HL-60/S4 treated with phorbol 12-myristate 13-acetate at 8.2 ng/mL for 4 days and 3 days (cell line): ENCODE results near the gene ASPHD2.
"Not testable (repeated sequence)": the region's sequence is repeated elsewhere in the genome, so short reads cannot be mapped to it uniquely, and the experiment has no call there.

ENCODE experiments used
- in situ Hi-C: fragments of 300-500 bp; cut with MboI; formaldehyde crosslinking; loops from 2 replicates; pipeline ENCODE4 v1.15.0; 2022; ENCODE audit warnings: low sequenced_read_pairs

The ASPHD2 gene, protein sequence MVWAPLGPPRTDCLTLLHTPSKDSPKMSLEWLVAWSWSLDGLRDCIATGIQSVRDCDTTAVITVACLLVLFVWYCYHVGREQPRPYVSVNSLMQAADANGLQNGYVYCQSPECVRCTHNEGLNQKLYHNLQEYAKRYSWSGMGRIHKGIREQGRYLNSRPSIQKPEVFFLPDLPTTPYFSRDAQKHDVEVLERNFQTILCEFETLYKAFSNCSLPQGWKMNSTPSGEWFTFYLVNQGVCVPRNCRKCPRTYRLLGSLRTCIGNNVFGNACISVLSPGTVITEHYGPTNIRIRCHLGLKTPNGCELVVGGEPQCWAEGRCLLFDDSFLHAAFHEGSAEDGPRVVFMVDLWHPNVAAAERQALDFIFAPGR

DNA sequence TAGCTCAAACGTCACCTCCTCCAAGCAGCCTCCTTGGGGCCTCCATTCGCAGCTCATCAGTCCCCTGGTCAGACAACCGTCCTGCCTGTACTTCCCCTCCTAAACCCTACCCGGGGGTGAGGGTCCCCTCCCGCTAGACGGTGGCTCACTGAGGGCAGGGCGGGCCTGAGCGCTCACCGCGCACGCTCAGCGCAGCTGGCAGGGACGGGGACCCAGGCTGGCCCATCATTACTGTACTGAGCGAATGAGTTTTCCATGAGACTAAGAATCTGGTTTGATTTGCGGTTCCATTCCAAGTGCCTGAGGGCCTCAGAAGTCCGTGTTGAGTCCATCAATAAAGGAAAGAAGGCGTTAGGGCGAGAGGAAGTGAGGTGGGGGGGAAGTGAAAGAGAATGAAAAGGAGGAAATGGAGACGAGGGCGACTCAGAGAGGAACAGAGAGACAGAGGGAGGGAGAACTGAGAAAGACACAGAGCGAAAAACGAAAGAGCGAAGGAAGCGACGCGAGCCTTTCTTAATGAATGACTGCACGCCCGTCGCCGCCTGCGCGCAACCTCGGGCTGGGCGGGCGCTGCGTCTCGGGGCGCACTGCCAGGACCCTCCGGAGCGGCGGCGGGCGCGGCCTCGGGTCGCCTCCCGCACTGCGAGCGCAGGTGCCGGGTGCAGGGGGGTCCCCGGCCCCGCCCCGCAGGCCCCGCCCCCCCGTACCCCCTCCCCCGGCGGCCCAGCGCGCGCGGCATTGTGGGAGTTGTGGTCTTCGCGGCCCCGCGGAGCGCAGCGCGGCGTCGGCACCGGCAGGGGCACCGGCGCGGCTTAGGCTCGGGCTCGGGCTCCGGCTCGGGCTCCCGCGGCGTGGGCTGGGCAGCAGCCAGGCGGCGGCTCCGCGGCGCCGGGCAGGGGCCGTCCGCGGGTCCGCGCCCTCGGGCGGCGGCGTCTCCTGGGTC, at the start of gene ASPHD2:
ASPHD2 (plus strand) TSS at position 746 of the 943 bp plus-strand sequence. CDS start 4,356 bp downstream, outside the sequence.
- in situ Hi-C loops: no loop called here

DNA sequence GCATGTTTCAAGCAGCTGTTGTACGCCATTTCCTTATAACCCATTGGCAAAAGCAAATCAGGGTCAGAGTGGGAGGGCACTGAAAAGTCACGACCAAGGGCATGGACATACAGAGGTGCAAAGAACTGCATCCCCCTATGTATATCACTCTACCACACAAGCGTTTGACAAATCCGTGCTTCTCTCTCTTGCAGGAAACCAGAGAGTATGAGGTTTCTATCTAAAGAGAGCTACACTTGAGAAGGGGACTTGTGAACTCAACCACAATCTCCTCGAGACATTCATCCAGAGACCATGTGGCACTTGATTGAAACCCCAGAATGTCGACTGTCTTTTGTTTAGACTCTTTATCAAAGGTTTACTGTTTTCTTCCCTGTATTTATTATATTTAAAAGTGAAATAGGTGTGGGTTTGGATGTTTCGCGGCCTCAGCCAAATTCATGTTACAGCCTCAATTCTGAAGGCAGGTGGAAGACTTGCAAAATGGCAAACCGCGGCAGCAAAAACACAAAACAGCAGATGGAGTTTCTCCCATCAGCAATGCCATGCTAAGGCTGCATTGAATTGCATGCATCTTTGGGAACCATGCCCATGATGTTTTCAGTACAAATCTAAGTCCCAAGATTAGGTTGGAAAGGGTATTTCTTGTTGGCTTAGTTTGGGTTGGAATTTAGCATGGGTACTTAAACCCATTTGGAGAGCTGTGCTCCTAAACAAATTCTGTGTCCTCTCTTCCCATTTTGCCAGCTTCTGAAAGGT, 48.8 kb upstream of the ASPHD2 start:
- in situ Hi-C loops: no loop called here

DNA sequence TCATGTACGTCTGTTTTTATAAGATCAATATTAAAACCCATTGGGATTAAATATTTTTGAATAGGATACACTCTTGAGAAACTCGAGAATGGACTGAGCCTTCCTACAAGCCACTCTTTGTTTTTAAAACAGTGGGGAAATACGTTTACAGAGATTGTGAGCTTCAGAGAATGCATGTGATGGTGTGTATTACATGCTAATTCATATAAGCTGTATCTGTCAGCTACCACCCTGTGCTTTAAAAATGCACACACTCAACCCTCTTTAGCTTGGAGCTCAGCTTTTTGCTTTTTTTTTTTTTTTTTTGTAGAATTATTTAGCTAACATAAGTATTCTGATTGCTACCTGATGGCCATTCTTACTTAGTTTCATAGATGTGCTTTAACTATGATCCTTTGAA, 46.3 kb upstream of the ASPHD2 start:
- in situ Hi-C loops: no loop called here

DNA sequence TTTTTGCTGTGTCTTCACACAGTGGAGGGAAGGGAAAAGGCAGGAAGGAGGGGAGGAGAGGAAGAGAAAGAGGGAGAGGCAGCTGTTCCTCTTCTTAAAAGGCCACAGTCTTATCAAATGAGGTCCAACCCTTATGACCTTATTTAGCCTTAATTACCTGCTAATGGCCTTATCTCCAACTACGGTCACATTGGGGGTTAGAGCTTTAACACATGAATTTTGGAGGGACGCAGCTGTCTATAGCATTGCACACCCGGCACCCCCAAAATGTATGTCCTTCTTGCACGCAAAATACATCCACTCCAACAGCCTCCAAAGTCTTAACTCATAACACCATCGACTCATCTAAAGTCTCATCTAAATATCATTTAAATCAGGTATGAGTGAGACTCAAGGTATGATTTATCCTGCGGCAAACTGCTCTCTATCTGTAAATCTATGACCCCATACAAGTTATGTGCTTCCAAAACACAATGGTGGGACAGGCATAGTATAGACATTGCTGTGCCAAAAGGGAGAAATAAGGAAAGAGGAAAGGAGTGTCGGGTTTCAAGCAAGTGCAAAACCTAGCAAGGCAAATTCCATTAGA, 45.0 kb upstream of the ASPHD2 start:
- in situ Hi-C loops: no loop called here

DNA sequence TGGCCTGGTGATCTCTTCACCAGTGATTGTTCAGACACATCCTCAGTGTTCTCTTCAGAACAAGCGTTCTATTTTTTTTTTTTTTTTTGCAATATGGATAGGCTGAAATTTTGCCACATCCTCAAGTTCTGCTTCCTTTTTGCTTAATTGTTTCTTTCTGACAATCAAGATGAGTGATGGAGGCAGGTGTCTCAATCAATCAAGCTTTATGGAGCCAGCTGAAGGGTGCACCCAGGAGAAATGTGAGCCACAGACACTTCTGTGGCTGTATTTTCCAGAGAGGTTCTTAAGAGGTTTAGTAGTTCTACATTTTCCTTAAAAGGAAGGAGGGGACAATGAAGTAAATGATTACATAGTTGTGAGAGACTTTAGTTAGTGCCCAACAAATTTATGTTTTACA, 43.9 kb upstream of the ASPHD2 start:
- in situ Hi-C loops: no loop called here

DNA sequence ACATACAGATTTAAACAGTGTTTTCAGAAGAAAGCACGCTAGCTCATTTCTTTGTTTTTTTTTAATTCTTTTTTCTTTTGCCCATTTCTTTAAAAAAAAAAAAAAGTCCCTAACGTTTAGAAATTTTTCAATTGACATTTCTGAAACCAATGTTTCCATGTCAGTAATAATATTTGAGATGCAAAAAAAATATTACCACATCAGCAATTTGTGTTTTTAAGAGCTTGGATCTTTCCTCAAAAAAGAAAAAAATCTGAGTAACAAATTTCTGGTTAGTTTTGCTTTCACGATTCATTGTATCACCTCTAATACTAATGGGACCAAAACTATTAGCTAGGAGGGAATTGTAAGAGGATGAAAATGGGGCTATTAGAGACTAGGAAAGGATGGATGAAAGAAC, 39.9 kb upstream of the ASPHD2 start:
- in situ Hi-C loops: no loop called here

DNA sequence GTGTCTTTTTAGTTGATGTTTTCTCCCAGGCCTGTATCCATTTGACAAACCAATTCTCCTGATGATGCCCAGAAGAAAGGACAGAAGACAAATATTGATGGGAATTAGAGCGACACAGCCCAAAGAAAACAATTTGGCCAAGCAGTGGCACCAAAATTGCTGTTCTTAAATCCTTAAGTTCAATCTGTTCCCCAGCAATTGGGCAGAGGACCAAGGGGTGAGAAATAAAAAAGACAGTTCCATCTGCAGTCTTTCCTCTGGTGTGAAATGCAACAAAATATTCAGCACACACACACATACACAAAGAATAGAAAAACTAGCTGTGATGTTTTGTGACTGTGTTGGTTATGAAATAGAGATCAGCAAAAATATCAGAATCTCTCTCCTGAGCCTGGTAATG, 38.0 kb upstream of the ASPHD2 start:
- in situ Hi-C loops: loop anchor here (10.0 kb wide), 1 partner anchor 64 kb away; no protein-coding TSS in a partner anchor

DNA sequence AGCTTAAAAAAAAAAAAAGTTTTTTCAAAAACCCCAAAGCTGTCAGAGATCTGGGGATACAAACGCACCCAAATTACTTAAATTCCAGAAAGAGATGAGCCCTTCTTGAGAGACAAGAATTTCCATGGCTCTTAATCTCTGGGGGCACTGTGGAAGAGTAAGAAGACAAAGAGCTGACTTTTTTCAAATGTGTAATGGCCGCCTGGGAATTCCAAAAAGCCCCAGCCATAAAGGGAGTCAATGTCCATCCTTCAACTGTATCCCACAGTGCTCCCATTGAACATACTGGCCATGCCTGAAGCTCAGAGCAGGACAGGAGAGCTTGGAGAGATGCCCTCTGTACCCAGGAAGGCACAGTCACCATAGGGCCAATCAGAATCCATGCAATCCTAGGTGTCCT, 37.4 kb upstream of the ASPHD2 start:
- in situ Hi-C loops: loop anchor here (10.0 kb wide), 1 partner anchor 63 kb away; no protein-coding TSS in a partner anchor

DNA sequence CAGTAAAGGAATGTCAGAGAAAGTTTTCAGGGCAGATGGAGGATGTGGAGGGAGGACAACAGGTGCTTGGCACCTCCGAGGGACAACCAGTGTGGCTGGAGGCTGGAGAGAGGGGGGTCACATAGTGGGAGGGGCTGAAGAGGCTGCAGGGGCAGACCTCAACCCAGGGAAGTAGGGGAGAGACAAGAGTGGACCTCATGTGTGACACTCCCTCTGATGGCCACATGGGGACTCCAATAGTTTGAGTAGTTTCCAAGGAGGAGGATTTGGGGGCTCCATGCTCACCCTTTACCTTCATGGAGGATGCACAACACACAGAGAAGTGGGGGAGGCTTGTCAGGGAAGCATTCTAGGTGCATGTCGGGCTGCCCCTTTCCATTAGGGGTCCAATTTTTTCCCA, 35.1 kb upstream of the ASPHD2 start:
- in situ Hi-C loops: loop anchor here (10.0 kb wide), 1 partner anchor 61 kb away; no protein-coding TSS in a partner anchor

DNA sequence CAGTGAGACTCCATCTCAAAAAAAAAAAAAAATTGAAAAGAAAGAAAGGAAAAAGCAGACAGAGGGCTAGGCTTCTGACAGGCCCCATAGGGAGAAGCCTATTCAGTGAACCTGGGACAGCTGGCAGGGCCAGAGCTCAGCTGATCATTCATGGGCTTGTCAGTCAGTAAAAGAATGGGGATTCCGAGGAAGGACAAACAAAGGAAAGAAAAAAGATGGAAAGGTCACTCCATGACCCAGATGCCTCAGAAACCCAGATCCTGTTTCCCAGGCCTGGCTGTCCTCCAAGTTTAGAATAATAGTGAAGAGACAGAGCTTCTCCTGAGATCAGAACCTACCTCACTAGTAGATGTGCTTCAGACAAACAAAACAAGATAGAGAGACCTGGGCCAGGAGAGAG, 34.3 kb upstream of the ASPHD2 start:
- in situ Hi-C loops: loop anchor here (10.0 kb wide), 1 partner anchor 60 kb away; no protein-coding TSS in a partner anchor

DNA sequence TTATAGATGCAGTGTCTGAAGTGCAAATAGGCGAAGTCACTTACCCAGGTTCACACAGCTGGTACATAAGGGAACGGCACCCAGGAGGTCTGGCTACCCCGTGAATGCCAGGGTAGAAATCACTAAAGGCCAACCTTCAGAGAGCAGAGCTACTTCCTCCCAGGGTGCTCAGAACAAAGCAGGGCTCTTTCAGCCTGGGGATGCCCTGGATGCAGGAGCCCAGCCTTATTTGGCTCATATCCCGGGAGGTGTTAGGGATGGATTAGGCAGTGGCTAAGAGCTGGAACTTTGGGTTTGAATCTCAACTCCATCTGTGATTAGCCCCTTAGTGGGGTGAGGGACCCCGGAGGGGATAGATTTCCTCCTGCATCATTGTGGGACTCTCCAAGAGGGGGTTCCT, 33.1 kb upstream of the ASPHD2 start:
- in situ Hi-C loops: loop anchor here (10.0 kb wide), 1 partner anchor 59 kb away; no protein-coding TSS in a partner anchor

DNA sequence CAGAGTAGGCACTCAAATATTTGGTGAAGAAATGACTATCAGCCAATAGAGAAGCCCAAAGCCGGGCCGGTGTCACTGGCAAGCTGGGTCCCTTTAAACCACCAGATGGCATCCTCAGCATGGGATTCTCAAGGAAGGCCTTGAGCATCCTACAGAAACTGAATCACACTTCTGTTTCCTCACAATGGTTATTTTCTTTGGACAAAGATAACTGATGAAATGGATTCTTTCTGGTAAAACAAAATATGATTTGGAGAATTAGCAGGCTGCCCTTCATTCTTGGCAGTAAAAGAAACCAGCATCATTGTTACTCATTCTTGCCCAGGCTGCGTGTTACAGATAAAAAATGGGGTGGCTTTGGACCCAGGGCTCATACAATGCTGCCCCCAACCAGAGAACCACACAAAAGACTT, 30.3 kb upstream of the ASPHD2 start:
- in situ Hi-C loops: loop anchor here (10.0 kb wide), 1 partner anchor 56 kb away; no protein-coding TSS in a partner anchor

DNA sequence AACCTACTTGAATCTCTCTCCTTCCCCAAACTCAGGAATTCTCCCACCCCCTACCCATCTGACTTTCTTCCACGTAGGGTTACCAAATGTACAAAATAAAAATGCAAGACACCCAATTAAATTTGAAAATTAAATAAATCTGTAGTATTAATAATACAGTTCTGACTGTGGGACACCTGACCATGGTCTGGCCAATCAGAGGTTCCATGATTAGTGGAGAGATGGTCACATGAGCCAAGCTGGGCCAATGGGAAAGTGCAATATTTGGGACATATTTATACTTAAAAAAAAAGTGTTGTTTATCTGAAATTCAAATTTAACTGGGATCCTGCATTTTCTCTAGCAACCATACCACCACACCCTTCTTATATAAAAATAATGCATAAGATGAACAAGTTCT, 29.8 kb upstream of the ASPHD2 start:
- in situ Hi-C loops: loop anchor here (10.0 kb wide), 1 partner anchor 56 kb away; no protein-coding TSS in a partner anchor

DNA sequence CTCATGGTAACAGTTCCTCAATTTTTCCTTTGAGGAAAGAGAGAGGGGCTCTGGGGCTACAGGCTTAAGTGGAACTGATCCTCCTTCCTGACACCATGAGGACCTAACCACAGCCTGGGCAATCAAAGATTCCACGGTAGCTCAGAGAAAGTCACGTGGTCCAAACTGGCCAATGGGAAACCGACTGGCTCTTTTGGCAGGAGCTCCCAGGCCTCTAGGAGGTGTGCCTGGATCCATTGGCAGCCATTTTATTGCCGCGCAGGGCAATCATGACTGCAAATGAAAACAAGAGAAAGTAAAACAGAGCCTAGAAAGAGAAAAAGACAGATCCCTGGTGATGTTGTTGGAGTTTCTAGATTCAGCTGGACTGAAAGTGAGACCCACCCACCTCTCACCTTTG, 27.3 kb upstream of the ASPHD2 start:
- in situ Hi-C loops: no loop called here

DNA sequence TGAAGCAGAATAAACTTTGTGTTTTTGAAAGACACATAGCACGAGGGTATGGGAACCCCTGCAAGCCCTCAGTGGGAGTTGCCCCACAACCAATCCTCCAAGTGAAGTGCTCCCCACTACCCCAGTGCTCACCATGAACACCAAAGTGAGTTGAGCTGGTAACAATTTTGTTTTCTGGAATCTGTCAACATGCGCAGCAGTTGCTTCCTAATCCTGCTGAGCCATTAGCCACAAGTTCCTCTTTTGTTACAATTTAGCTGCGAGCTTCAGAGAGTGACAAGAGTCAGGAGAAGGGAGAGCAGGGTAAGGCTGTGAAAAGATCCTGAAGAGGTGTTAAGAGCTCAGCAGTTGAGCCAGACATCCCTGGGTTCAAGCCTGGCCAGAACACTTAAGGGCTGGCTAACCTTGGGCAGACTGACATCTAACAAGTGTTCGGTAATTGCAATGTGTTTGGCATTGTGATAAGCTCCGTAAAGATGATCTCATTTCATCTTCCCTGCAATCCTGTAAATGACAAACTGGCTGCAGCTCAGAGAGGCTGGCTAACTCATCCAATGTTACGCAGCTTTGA, 24.1 kb upstream of the ASPHD2 start:
- in situ Hi-C loops: no loop called here

DNA sequence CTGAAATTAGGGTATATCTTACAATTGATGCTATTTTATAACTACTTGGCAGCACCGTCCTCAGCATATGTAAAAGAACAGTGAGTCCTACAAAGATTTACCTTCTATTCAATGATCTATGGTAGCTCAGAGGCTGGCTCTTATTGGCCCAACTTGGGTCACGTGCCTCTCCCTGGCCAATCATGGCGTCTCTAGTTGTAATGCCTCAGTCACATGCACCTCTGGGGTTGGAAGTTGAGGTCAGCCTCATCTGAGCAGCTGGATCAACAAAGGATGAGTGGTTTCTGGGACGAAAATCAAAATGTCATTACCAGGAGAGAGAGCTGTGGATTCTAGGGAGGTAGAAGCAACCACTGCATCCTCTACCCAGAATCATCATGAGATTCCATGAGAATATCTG, 22.9 kb upstream of the ASPHD2 start:
- in situ Hi-C loops: no loop called here

DNA sequence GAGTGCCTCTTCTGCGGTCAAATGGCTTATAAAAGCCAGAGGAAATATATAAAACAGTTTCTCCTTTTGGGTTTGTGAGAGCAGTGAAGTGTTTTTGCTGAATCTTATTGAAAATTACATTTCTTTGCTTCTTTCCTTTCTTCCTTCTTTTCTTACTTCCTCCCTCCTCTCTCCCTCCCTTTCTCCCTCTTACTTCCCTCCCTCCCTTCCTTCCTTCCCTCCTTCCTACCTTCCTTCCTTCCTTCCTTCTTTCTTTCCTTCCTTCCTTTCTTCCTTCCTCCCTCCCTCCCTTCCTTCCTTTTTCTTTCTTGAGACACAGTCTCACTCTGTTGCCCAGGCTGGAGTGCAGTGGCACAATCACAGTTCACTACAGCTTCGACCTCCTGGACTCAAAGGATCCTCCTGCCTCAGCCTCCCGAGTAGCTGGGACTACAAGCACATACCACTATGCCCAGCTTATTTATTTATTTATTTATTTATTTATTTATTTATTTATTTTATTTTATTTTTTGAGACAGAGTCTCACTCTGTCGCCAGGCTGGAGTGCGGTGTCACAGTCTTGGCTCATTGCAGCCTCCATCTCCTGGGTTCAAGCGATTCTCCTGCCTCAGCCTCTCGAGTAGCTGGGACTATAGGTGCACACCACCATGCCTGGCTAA, 20.4 kb upstream of the ASPHD2 start:
- in situ Hi-C loops: not testable (repeated sequence)

DNA sequence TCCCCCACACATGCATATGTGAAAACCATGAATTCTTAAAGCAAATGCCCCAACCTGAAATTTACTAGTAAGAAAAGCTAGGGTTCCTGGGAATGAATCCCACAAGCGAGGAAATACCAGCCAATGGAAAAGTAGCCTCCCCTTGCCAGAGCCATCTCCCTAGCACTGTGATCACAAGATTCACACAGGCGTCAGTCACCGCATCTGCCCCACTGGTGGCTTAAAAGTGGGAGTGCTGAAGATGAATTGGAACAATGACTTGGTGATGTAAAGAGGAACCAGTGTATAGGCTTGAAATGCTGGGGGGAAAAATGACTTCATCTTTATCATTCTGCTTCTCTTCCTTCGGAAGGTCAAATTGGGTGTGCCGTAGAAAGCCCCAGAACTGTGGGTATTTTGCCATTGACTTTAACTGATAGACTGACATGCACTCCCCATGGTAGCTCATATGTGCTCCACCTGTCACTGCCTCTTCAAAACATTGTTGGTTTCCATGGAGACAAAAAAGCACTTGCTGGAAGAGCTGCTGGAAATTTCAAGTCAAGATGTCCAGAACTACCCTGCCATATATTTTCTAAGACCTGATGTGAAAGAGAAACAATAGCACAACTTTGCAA, 19.2 kb upstream of the ASPHD2 start:
- in situ Hi-C loops: no loop called here

DNA sequence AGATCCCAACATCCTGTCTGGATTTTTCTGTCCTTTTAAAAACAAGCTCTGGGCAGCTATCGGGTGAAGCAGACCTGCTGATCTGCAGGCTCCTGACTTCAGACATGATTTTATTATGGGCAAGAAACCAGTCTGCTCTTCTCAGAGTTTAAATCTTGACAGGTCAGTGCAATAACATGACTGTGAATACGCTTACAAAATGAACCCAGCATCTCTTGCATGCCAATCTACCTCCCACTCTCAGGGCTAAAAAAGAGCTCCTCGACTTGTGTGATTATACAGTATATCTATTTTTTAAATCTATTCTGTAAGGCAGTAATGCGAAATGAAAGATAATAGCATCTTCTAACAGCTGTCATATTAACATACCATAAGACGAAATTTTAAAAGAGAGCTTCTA, 18.7 kb upstream of the ASPHD2 start:
- in situ Hi-C loops: no loop called here
